ENCODE data around the gene ADGRD2.
A peak's percentile ranks its signal among the peaks of the same experiment; 100 is the strongest.

ADGRD2 gene

DNA sequence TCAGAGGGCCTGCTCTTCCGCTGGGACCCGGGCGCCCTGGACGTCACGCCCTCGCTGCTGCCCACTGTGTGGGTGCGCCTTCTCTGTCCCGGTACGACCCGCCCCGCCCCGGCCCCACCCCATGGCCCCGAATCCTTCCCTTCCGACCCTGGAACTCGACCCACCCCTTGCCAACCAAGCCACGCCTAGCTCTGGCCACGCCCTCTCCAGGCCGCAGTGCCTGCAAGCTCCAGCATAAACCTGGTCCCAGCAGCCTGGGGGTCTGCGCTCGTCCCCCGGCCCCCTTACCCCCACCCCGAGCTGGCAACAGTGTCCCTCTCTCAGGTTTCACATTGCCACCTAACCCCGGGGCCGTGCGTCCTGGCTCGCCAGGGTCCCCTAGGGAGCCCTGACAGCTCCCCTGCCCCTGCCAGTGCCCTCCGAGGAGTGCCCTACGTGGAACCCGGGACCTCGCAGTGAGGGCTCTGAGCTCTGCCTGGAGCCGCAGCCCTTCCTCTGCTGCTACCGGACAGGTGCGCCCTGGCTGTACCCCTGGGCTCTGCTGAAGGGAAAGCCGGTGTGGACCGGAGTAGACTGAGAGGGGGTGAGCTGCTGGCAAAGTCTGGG is 3.4 kb downstream of the ADGRD2 start:
- Histone ChIP-seq H3K27ac (replicated peaks; ENCODE audit: low read length) (no peak overlapping the region), H2AFZ (ENCODE audit: low read length) (peak overlapping the region; percentile 29), H3K4me1 (ENCODE audit: control insufficient read depth in 2 of 2, insufficient read depth in 1 of 2, low read depth in 1 of 2, low read length in 2 of 2) (peaks cover 10 to 11% of the 10 kb centered on the region in 2 donors), H2AK5ac (ENCODE audit: low read depth, low read length) (peak overlapping the region; percentile 48), H3K79me1 (ENCODE audit: low read depth, low read length) (no peaks in the 10 kb centered on the region), H3K18ac (ENCODE audit: low read length) (peak overlapping the region; percentile 67), H3K27me3 (ENCODE audit: control insufficient read depth in 3 of 3, insufficient read depth in 3 of 3, low read depth in 1 of 3, low read length in 3 of 3) (peaks cover 4 to 69% (median 34%) of the 10 kb centered on the region in 3 experiments), H3K4ac (ENCODE audit: low read length) (no peak overlapping the region), H3K23ac (ENCODE audit: low read depth, low read length, poor library complexity) (peak overlapping the region; percentile 69), H4K8ac (ENCODE audit: low read depth, low read length) (no peak overlapping the region), H4K91ac (ENCODE audit: low read depth, low read length, poor library complexity) (no peak overlapping the region), H2BK5ac (ENCODE audit: low read length) (no peak overlapping the region), H3K4me3 (ENCODE audit: low read length in 2 of 2) (peak overlapping the region in 1 of 2 donors; percentile 74), H3K9me3 (replicated peaks in 1 of 2; ENCODE audit: control insufficient read depth in 2 of 2, insufficient read depth in 1 of 2, low read depth in 1 of 2, low read length in 2 of 2) (peaks cover 0 to 4% of the 10 kb centered on the region in 2 donors), H3K36me3 (replicated peaks in 1 of 2; ENCODE audit: control insufficient read depth in 2 of 2, insufficient read depth in 2 of 2, low read length in 2 of 2) (no peaks in the 10 kb centered on the region), H2BK15ac (ENCODE audit: low read length) (no peak overlapping the region), H3K9ac (ENCODE audit: low read depth, low read length, poor library complexity) (peak overlapping the region; percentile 27), H3K14ac (ENCODE audit: low read length) (no peak overlapping the region), H2BK120ac (ENCODE audit: low read depth, low read length) (no peak overlapping the region), H2BK12ac (ENCODE audit: low read length) (no peak overlapping the region), H3K4me2 (ENCODE audit: insufficient read depth, low read length, poor library complexity, severe bottlenecking) (peak overlapping the region; percentile 63)
- no CpG with 5 or more reads among the region's 35 CpGs for WGBS, 2 donors (ENCODE audit: extremely low coverage in 2 of 2, insufficient read length in 2 of 2, insufficient replicate concordance in 1 of 2)
- DNase-seq (ENCODE audit: low spot score): no peak

DNA sequence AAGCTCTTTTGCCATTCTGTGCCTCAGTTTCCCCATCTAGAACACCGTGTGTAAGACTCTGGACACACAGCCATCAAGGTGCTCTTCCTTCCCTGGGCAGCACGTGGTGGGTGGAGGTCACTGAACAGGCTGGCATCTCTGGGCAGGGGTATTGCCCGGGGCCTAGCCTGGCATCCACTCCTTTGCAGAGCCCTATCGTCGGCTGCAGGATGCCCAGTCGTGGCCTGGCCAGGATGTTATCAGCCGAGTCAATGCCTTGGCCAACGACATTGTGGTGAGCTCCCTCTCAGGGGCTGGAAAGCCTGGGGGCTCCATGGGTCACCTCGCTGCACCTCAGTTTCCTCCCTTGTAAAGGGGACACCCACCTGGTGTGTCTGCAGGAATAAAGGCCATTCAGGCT is 4.0 kb downstream of the ADGRD2 start:
- peak overlapping the region; percentile 72 for H2AK5ac ChIP-seq (ENCODE audit: low read depth, low read length)
- H3K27ac ChIP-seq (replicated peaks; ENCODE audit: low read length): no peak overlapping the region
- H3K4me3 ChIP-seq (ENCODE audit: low read length in 2 of 2): no peak overlapping the region
- H3K9ac ChIP-seq (ENCODE audit: low read depth, low read length, poor library complexity): no peak overlapping the region
- no peak overlapping the region for H2BK12ac ChIP-seq (ENCODE audit: low read length)
- no peak for DNase-seq (ENCODE audit: low spot score)
- H3K14ac ChIP-seq (ENCODE audit: low read length): no peak overlapping the region
- H3K23ac ChIP-seq (ENCODE audit: low read depth, low read length, poor library complexity): no peak overlapping the region
- H3K4me2 ChIP-seq (ENCODE audit: insufficient read depth, low read length, poor library complexity, severe bottlenecking): no peak overlapping the region
- no peak overlapping the region for H2BK15ac ChIP-seq (ENCODE audit: low read length)
- H3K18ac ChIP-seq (ENCODE audit: low read length): no peak overlapping the region
- no peaks in the 10 kb centered on the region for H3K36me3 ChIP-seq (replicated peaks in 1 of 2; ENCODE audit: control insufficient read depth in 2 of 2, insufficient read depth in 2 of 2, low read length in 2 of 2)
- WGBS, 2 donors (ENCODE audit: extremely low coverage in 2 of 2, insufficient read length in 2 of 2, insufficient replicate concordance in 1 of 2): no CpG with 5 or more reads among the region's 9 CpGs
- no peaks in the 10 kb centered on the region for H3K79me1 ChIP-seq (ENCODE audit: low read depth, low read length)
- H2BK120ac ChIP-seq (ENCODE audit: low read depth, low read length): no peak overlapping the region
- no peak overlapping the region for H3K4ac ChIP-seq (ENCODE audit: low read length)
- peaks cover 4 to 65% (median 34%) of the 10 kb centered on the region in 3 experiments for H3K27me3 ChIP-seq (ENCODE audit: control insufficient read depth in 3 of 3, insufficient read depth in 3 of 3, low read depth in 1 of 3, low read length in 3 of 3)
- H4K8ac ChIP-seq (ENCODE audit: low read depth, low read length): no peak overlapping the region
- H2AFZ ChIP-seq (ENCODE audit: low read length): no peak overlapping the region
- H4K91ac ChIP-seq (ENCODE audit: low read depth, low read length, poor library complexity): no peak overlapping the region
- H2BK5ac ChIP-seq (ENCODE audit: low read length): no peak overlapping the region
- peaks cover 0 to 4% of the 10 kb centered on the region in 2 donors for H3K9me3 ChIP-seq (replicated peaks in 1 of 2; ENCODE audit: control insufficient read depth in 2 of 2, insufficient read depth in 1 of 2, low read depth in 1 of 2, low read length in 2 of 2)
- peaks cover 10 to 11% of the 10 kb centered on the region in 2 donors for H3K4me1 ChIP-seq (ENCODE audit: control insufficient read depth in 2 of 2, insufficient read depth in 1 of 2, low read depth in 1 of 2, low read length in 2 of 2)

DNA sequence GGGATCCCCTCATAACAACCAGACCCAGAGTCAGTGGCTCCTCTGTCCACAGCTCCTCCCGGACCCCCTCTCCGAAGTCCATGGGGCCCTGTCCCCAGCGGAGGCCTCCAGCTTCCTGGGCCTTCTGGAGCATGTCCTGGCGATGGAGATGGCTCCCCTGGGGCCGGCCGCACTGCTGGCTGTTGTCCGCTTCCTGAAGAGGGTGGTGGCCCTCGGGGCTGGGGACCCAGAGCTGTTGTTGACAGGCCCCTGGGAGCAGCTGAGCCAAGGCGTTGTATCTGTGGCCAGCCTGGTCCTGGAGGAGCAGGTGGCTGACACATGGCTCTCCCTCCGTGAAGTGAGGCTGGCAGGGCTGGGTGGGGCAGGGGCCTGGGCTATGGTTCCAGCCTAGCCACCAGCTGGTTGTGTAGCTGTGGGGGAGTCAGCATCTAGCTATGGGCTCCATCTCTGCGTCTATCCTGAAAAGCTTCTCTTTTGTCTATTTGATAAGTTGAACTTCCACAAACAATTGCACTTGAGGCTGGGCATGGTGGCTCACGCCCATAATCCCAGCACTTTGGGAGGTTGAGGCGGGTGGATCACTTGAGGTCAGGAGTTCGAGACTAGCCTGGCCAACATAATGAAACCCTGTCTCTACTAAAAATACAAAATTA is 4.7 kb downstream of the ADGRD2 start:
- no peak overlapping the region for H3K4ac ChIP-seq (ENCODE audit: low read length)
- peaks cover 10 to 11% of the 10 kb centered on the region in 2 donors for H3K4me1 ChIP-seq (ENCODE audit: control insufficient read depth in 2 of 2, insufficient read depth in 1 of 2, low read depth in 1 of 2, low read length in 2 of 2)
- peak overlapping the region; percentile 32 for H4K91ac ChIP-seq (ENCODE audit: low read depth, low read length, poor library complexity)
- no peak overlapping the region for H3K14ac ChIP-seq (ENCODE audit: low read length)
- H2BK15ac ChIP-seq (ENCODE audit: low read length): peak overlapping the region; percentile 24
- peaks cover 4 to 58% (median 34%) of the 10 kb centered on the region in 3 experiments for H3K27me3 ChIP-seq (ENCODE audit: control insufficient read depth in 3 of 3, insufficient read depth in 3 of 3, low read depth in 1 of 3, low read length in 3 of 3)
- no peaks in the 10 kb centered on the region for H3K36me3 ChIP-seq (replicated peaks in 1 of 2; ENCODE audit: control insufficient read depth in 2 of 2, insufficient read depth in 2 of 2, low read length in 2 of 2)
- H2AFZ ChIP-seq (ENCODE audit: low read length): no peak overlapping the region
- no peak overlapping the region for H3K4me2 ChIP-seq (ENCODE audit: insufficient read depth, low read length, poor library complexity, severe bottlenecking)
- H4K8ac ChIP-seq (ENCODE audit: low read depth, low read length): no peak overlapping the region
- H3K18ac ChIP-seq (ENCODE audit: low read length): no peak overlapping the region
- no peak overlapping the region for H2BK5ac ChIP-seq (ENCODE audit: low read length)
- H2BK120ac ChIP-seq (ENCODE audit: low read depth, low read length): no peak overlapping the region
- no CpG with 5 or more reads among the region's 14 CpGs for WGBS, 2 donors (ENCODE audit: extremely low coverage in 2 of 2, insufficient read length in 2 of 2, insufficient replicate concordance in 1 of 2)
- no peak for DNase-seq (ENCODE audit: low spot score)
- H3K9me3 ChIP-seq (replicated peaks in 1 of 2; ENCODE audit: control insufficient read depth in 2 of 2, insufficient read depth in 1 of 2, low read depth in 1 of 2, low read length in 2 of 2): peaks cover 0 to 4% of the 10 kb centered on the region in 2 donors
- H3K9ac ChIP-seq (ENCODE audit: low read depth, low read length, poor library complexity): no peak overlapping the region
- no peak overlapping the region for H3K4me3 ChIP-seq (ENCODE audit: low read length in 2 of 2)
- H2BK12ac ChIP-seq (ENCODE audit: low read length): no peak overlapping the region
- no peaks in the 10 kb centered on the region for H3K79me1 ChIP-seq (ENCODE audit: low read depth, low read length)
- H2AK5ac ChIP-seq (ENCODE audit: low read depth, low read length): peak overlapping the region; percentile 72
- H3K27ac ChIP-seq (replicated peaks; ENCODE audit: low read length): no peak overlapping the region
- no peak overlapping the region for H3K23ac ChIP-seq (ENCODE audit: low read depth, low read length, poor library complexity)

DNA sequence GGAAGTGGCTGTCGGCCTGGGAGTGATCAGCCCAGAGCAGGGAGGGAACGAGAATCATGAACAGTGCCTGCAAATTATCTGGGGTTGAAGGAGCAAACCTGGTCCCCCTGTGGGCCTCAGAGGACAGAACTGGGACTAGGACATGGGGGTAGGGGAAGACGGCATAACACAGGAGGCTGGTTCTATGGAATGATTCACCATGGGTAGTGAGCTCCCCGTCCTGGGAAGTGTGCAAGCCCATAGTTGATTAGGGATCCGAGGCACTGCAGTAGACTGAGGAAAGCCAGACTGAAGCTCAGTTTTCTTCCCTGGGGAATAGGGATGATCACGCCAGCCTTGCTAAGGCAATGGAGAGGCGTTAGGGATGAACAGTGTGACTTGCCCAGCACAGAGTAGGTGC is 5.6 kb downstream of the ADGRD2 start:
- Histone ChIP-seq H2AFZ (ENCODE audit: low read length) (no peak overlapping the region), H4K8ac (ENCODE audit: low read depth, low read length) (no peak overlapping the region), H3K4me3 (ENCODE audit: low read length in 2 of 2) (no peak overlapping the region), H3K79me1 (ENCODE audit: low read depth, low read length) (no peaks in the 10 kb centered on the region), H3K4me1 (ENCODE audit: control insufficient read depth in 2 of 2, insufficient read depth in 1 of 2, low read depth in 1 of 2, low read length in 2 of 2) (peaks cover 5 to 9% of the 10 kb centered on the region in 2 donors), H3K9me3 (replicated peaks in 1 of 2; ENCODE audit: control insufficient read depth in 2 of 2, insufficient read depth in 1 of 2, low read depth in 1 of 2, low read length in 2 of 2) (peaks cover 0 to 4% of the 10 kb centered on the region in 2 donors), H4K91ac (ENCODE audit: low read depth, low read length, poor library complexity) (no peak overlapping the region), H2AK5ac (ENCODE audit: low read depth, low read length) (no peak overlapping the region), H3K36me3 (replicated peaks in 1 of 2; ENCODE audit: control insufficient read depth in 2 of 2, insufficient read depth in 2 of 2, low read length in 2 of 2) (no peaks in the 10 kb centered on the region), H2BK12ac (ENCODE audit: low read length) (no peak overlapping the region), H3K27ac (replicated peaks; ENCODE audit: low read length) (no peak overlapping the region), H2BK5ac (ENCODE audit: low read length) (no peak overlapping the region), H3K9ac (ENCODE audit: low read depth, low read length, poor library complexity) (no peak overlapping the region), H3K14ac (ENCODE audit: low read length) (no peak overlapping the region), H2BK120ac (ENCODE audit: low read depth, low read length) (no peak overlapping the region), H3K27me3 (ENCODE audit: control insufficient read depth in 3 of 3, insufficient read depth in 3 of 3, low read depth in 1 of 3, low read length in 3 of 3) (peaks cover 4 to 51% (median 32%) of the 10 kb centered on the region in 3 experiments), H3K4ac (ENCODE audit: low read length) (no peak overlapping the region), H2BK15ac (ENCODE audit: low read length) (no peak overlapping the region), H3K4me2 (ENCODE audit: insufficient read depth, low read length, poor library complexity, severe bottlenecking) (no peak overlapping the region), H3K23ac (ENCODE audit: low read depth, low read length, poor library complexity) (peak overlapping the region; percentile 27), H3K18ac (ENCODE audit: low read length) (peak overlapping the region; percentile 67)
- WGBS, 2 donors (ENCODE audit: extremely low coverage in 2 of 2, insufficient read length in 2 of 2, insufficient replicate concordance in 1 of 2): no CpG with 5 or more reads among the region's 7 CpGs
- no peak for DNase-seq (ENCODE audit: low spot score)
